ENCODE measurements around the gene SIPA1L3.

Gene SIPA1L3

DNA sequence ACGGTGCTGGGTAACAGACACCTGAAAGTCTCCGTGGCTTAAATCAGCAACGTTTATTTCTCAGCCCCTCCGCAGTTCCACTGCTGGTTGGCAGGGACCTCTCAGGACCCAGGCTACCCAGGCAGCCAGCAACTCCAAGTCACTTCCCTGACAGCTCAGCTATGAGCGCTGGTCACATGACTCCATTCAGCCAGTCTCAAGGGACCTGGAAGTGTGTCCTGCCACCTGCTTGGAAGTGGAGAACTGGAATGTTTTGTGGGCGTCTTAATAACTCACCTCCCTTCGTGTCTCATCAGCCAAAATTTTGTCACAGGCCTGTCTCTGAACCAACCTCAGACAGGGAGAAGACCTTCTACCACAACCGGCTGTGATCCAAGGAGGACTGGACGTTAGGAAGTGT lies 244.2 kb downstream of the SIPA1L3 start:
- DNase-seq (ENCODE audit: low read depth in 2 of 2) = no peak

DNA sequence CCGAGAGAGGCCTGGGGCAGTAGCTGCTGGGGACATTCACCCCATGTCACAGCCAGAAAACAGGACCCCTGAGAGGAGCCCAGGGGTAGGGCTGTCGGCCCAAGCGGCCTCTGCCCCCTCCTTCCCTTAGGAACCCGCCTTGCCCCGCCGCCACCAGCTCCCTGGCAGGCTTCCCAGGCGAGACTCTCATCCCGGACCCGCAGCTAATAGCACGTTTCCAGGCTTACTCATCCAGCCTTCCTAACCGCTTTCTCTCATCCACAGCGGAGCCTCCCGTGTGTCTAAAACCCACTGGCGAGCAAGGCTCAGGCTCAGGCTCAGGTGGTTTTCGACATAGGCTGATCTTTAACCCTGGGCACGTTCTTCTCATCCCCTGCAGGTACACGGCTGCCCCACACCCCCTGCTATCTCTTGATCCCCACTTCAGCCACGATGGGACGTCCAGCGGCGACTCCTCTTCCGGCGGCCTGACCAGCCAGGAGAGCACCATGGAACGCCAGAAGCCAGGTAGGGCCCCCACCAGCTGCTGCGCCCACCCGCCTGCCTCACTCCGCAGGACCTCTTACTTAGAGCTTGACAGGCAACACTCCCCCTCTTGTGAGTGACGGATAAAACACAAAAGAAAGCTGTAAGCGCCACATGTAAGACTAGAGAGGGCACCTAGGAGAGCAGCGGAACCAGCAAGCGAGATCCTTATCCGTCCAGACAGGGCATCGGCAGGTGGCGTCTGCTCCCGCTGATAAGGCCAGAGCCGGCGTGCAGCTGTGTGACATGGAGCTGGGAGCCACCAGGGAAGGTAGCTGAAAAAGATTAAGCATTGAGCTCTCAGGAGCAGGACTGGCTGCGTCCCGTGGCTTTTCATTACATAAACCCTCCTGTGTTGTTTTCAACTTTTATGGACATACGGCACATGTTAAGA lies 245.7 kb downstream of the SIPA1L3 start:
- DNase-seq (ENCODE audit: low read depth in 2 of 2) = no peak

DNA sequence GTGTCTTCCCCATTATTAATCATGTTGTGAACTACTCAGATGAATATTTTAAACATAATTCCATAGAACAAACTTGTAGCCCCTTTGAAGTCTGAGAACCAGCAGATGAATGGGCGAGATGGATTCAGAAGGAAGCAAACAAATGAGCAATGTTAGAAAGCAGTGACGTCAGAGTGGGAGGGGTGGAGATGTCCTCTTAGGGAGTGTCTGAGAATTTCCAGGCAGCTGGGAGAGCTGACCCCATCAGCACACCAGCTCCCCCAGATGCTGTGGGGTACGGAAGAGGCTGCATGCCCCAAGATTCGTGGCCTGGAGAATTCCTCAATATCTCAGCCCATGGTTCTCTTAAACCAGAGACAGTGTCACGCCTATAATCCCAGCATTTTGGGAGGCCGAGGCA lies 248.4 kb downstream of the SIPA1L3 start:
- DNase-seq (ENCODE audit: low read depth in 2 of 2) = no peak

GRCh38 chr19:38158730-38159129 lies 251.7 kb downstream of the SIPA1L3 start:
- no peak for DNase-seq (ENCODE audit: low read depth in 2 of 2)

DNA sequence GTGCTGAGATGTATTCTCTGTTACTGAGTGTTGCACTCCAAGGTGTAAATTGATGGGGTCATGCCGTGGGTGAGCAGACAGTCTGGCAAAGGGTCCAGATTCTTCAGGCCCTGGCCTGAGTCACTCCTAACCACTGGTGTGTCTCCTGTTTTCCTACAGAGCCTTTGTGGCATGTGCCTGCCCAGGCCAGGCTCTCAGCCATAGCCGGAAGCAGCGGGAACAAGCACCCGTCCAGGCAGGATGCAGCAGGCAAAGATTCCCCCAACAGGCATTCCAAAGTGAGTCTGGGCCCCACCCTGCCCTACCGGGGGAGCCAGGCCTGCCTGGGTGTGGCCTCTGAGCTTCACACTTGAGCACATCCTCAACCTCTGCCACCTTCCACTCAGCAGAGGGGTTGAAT lies 255.1 kb downstream of the SIPA1L3 start:
- DNase-seq (ENCODE audit: low read depth in 2 of 2) = no peak

- DNase-seq (ENCODE audit: low read depth in 2 of 2) = no peak
Measured at GRCh38 chr19:38162632-38163031, 255.6 kb downstream of the SIPA1L3 start.

DNA sequence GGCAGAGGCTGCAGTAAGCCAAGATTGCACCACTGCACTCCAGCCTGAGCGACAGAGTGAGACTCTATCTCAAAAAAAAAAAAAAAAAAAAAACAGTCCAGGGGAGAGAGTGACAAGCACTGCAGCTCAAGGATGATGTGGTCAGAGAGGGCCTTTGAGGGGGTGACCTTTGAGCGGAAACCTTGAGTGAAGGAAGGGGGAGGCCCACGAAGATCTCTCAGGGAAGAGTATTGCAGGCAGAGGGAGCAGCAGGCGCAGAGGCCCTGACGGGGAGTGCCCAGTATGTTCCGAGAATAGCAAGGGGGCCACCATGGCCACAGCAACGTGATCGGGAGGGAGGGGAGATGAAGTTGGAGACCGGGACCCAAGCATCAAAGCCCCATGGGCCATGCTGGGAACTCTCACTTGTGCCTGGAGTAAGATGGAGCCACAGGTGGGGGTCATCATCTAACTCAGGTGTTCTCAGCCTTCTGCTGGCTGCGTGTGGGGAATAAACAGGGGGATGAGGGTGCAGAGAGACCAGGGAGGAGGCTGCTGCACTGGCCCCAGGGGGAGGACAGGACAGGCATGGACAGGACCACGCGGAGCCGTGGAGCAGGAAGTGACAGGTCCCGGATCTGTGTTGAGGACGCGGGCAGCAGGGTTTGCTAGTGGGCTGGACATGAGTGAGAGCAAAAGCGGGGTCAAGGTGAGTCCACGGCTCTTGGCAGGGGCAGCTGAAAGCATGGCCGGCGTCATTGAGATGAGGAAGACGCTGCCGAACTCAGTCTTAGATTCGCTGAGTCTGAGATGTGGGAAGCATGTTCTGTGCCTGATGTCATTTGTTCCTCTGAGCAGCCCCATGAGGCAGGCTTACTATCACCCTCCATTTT lies 256.6 kb downstream of the SIPA1L3 start:
- no peak for DNase-seq (ENCODE audit: low read depth in 2 of 2)

GRCh38 chr19:38164526-38164925 lies 257.5 kb downstream of the SIPA1L3 start:
- DNase-seq (ENCODE audit: low read depth in 2 of 2) = no peak

DNA sequence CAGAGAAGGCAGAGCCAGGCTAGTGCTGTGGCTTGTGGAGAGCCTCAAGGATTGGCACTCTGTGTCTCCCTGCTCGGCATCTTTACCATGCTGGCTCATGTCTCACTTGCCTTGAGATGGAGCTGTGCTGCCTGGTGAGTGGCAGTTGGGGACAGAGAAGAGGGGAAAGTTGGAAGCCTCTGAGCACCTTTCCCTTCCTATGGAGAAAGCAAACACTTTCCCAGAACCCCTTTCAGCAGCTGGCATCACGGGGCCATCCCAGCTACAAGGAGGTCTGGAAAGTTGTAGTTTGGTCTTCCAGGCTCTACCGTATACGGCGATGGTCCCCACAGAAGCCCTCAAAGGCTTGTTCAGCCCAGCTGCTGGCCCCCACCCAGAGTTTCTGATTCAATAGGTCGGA lies 258.3 kb downstream of the SIPA1L3 start:
- no peak for DNase-seq (ENCODE audit: low read depth in 2 of 2)

DNA sequence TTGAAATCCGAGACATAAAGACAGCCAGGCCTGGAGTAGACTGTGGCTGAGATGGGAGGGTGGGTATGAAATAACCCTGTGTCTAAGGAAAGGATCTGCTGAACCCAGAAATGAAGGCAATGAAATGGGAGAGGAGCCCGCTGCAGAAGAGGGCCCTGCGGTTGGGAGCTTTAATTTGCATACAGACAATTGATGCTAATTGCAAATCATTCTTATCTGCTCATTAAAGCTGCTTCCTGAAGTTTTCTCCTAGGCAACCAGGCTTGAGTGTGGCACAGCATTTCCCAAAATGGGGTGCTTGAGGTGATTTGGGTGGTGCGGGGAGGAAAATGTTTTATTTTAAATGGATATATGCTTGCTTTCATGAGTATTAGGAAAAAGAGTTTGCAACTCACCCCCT lies 261.6 kb downstream of the SIPA1L3 start:
- DNase-seq (ENCODE audit: low read depth in 2 of 2) = no peak

DNA sequence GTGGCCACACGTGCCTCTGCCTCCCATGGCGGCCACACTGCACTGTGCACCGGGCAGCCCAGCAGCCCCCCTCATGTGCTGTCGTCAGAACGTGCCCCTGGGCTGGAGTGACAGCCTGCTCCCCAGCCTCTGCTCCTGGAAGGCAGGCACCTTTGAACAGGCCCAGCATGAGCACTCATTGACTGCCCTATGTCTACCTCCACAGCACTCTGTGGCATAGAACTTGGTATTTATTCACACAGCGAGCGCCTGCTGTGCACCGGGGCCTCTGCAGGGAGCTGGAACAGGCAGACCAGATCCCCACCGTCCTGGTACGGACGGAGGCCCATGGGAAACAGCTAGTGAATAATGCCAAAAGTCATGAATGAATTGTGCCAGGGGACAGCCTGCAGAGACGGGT lies 263.3 kb downstream of the SIPA1L3 start:
- no peak for DNase-seq (ENCODE audit: low read depth in 2 of 2)

GRCh38 chr19:38172001-38172400 lies 265.0 kb downstream of the SIPA1L3 start:
- DNase-seq (ENCODE audit: low read depth in 2 of 2) = no peak

- no peak for DNase-seq (ENCODE audit: low read depth in 2 of 2)
Measured at GRCh38 chr19:38173291-38174041, 266.5 kb downstream of the SIPA1L3 start.

- no peak for DNase-seq (ENCODE audit: low read depth in 2 of 2)
Measured at GRCh38 chr19:38175422-38175821, 268.4 kb downstream of the SIPA1L3 start.

DNA sequence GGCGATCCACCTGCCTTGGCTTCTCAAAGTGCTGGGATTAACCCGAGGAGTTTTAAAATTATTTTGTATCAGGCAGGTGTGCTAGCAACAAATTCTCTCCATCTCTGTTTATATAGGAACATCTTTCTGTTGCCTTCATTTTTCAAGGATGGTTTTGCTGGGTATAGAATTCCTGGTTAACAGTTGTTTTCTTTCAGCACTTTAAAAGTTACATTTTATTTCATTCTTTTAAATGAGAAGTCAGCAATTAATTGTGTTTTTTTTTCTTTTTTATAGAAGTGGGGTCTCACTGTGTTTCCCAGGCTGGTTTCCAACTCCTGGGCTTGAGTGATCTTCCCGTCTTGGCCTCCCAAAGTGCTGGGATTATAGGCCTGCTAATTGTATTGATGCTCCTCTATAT lies 273.1 kb downstream of the SIPA1L3 start:
- DNase-seq (ENCODE audit: low read depth in 2 of 2) = no peak

GRCh38 chr19:38182536-38183210 lies 275.7 kb downstream of the SIPA1L3 start:
- no peak for DNase-seq (ENCODE audit: low read depth in 2 of 2)

DNA sequence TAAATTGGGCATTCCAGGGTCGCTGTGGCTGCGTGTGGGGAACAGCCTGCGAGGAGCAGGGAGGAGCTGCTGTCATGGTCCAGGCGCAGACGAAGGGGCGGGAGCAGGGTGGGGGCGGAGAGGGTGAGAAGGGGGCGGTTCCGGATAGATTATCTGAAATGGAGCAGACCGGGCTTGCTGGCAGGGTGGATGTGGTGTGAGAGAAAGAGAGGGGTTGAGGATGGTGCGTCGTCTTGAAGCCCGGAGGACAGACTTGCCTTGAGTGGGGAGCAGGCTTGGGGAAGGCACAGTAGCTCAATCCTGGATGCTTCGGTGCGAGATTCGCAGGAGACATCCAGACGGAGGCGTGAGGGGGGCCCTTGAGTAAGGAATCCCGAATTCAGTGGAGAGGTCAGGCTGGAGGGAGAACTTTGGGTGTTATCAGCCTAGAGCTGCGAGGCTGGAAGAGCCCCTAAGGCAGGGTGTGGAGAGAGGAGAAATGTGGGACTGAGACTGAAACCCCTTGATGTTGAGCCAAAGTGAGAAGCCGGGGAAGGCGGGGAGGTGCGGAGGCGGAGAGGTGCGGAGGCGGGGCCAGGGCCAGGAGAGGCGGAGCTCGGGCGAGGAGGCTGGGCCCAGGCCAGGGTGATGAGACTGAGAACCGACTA lies 276.4 kb downstream of the SIPA1L3 start:
- no peak for DNase-seq (ENCODE audit: low read depth in 2 of 2)

DNA sequence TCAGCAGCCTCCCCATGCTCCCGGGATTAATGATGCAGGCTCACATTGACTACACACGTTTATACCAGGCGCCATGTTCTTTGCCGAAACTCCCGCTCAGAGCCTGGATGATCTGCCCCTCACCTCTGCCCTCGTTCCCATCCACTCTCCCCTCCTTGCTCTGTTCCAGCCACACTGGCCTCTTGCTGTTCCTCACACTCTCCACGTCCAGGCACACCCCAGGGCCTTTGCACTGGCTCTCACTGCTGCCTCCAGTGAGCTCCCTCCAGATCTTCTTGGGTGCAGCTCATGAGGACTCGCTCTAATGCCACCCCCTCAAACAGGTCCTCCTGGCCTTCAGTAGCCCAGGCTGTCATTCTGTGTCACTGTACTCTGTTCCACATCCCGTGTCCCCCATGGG lies 277.8 kb downstream of the SIPA1L3 start:
- no peak for DNase-seq (ENCODE audit: low read depth in 2 of 2)

DNA sequence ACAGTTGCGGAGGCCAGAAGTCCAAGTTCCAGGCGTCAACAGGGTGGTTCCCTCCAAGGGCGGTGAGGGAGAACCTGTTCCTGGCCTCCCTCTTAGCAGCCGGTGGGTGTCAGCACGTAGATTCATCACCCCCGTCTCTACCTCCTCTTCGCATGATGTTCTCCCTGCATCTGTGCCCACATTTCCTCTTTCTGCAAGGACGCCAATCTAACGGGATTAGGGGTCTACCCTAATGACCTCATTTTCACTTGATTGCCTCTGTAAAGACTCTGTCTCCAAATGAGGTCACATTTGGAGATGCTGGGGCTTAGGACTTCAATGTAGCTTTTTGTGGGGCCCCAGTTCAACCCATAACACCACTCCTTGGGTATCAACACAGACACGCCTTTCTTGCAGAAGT lies 278.6 kb downstream of the SIPA1L3 start:
- no peak for DNase-seq (ENCODE audit: low read depth in 2 of 2)

DNA sequence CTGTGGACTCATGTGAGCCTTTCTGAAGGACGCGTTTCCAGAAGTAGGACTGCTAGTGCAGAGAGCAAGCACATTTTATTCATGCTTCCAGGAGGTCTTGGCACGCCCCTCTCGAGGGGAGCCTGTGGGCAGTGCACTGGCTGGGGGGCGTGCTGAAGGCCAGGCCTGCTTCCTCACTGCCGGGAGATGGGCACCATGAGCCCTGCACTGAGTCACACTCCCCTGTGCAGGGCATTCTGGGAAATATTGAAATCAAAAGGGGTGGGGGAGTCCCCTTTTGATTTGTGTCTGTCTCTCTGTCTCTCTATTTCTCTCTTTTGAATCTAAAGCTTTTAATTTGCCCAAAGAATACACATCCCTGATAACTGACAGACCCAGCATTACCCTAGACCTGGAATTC lies 283.1 kb downstream of the SIPA1L3 start:
- no peak for DNase-seq (ENCODE audit: low read depth in 2 of 2)

- DNase-seq (ENCODE audit: low read depth in 2 of 2) = no peak
Measured at GRCh38 chr19:38190793-38191192, 283.8 kb downstream of the SIPA1L3 start.

Data from stimulated activated CD8-positive, alpha-beta memory T cell treated with anti-CD3 and anti-CD28 coated beads, Interleukin-15, amount 100 ng/mL, for 4 hours (primary cell).